ENCODE data around the gene DNLZ.

- TF ChIP-seq CTCF (IDR thresholded peaks at IDR 0.05) (no peak), POLR2A (IDR thresholded peaks at IDR 0.05) (no peak)
Observed at GRCh38 chr9:136399176-136400037, 35.9 kb upstream of the DNLZ start.

All from thyroid gland (tissue), 4 donors.